Heart left ventricle (tissue), 13 donors: ENCODE data around the gene LRRC58.

Experiments
- POLR2A ChIP-seq, 2 donors: fragments of 450-650 bp; IDR thresholded peaks; one replicate each; pipeline ENCODE4 v1.6.1; 2017; ENCODE audit warnings: antibody characterized with exemption in 2 of 2, mild to moderate bottlenecking in 2 of 2, moderate library complexity in 2 of 2
- TF ChIP-seq, protein P1 (sequence below), 12 donors: fragments of 200-600 bp; sonication (generic) in 4 of 12; IDR thresholded peaks; one replicate each; pipeline versions ENCODE4 v1.5.0 to v1.8.0; 2018 to 2022; ENCODE audit warnings: antibody characterized with exemption in 12 of 12, mild to moderate bottlenecking in 5 of 12
- donor health status: ischemic (EF 13 %, LVEDD 7.1; RV severe dilation, severe dysfunction).
- donor health status: DM: no; HTN: yes; CAD: no.
- donor health status: DM: no; HTN: no; CAD: no.
- donor health status: ischemic (EF 25% LVEDD 6.9; RV normal size, moderate dysfunction).
- donor health status: ischemic (EF 25% LVEDD 5.7; RV mildly dilated, moderate dysfunction).
- donor health status: ischemic (EF 35%, LVEDD 5.7; RV mildly dilated, moderate dysfunction).
- donor health status: nonischemic (EF 11% LVEDD 7.7; RV severe dilation, severe dysfunction).
- donor health status: DM: yes; HTN: yes; CAD: no.
- donor health status: PGD.
- donor health status: ischemic (EF 29% LVEDD 5.4; RV normal size, mild dysfunction).
- donor health status: nonischemic (EF 23%, LVEDD 6.1; RV moderate dilation, normal function).

DNA sequence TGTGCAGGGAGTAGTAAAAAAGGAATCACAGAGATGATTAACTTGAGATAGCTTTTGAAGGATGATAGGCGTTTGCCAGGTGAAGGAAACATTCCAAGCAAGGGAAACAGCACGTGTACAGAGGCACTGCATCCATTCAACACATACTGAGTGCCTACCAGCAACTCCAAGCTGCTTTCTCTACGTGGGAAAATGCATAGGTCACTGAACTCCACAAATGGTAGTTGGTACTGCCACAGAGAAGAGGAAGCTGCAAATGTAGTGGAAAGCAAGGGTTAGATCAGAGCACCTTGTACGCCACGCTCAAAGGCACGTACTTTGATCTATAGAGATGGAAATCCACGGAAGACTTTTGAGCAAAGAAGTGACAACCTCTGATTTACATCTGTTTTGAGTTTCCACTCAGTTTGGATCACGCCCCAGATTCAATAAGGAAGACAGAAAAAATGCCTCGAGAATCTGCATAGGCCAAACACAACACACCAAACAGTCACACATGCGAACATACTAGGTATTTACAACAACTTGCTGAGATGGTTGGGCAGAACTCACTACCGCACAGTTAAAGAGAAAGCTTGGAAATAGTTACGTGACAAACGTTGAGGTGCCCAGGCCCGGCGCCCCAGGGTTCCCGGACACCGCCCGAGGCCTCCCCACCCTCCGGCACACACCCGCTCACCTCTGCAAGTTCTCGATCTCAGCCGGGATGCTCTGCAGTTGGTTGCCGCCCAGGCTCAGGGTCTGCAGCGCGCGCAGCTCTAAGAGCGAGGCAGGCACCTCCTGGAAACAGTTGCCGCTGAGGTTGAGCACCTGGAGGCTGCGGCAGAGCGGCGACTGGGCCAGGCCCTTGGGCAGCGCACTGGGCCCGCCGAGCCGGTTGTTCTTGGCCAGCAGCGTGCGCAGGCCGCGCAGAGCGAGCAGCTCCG lies 826 bp downstream of the LRRC58 start:
- TF ChIP-seq, protein P1, sequence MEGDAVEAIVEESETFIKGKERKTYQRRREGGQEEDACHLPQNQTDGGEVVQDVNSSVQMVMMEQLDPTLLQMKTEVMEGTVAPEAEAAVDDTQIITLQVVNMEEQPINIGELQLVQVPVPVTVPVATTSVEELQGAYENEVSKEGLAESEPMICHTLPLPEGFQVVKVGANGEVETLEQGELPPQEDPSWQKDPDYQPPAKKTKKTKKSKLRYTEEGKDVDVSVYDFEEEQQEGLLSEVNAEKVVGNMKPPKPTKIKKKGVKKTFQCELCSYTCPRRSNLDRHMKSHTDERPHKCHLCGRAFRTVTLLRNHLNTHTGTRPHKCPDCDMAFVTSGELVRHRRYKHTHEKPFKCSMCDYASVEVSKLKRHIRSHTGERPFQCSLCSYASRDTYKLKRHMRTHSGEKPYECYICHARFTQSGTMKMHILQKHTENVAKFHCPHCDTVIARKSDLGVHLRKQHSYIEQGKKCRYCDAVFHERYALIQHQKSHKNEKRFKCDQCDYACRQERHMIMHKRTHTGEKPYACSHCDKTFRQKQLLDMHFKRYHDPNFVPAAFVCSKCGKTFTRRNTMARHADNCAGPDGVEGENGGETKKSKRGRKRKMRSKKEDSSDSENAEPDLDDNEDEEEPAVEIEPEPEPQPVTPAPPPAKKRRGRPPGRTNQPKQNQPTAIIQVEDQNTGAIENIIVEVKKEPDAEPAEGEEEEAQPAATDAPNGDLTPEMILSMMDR (IDR thresholded peaks at IDR 0.05) = no peak
- no peak for TF ChIP-seq POLR2A (IDR thresholded peaks at IDR 0.05)
